DND-41 (cell line): ENCODE results near the gene PDIA4.
"Not testable (repeated sequence)": the region's sequence is repeated elsewhere in the genome, so short reads cannot be mapped to it uniquely, and the experiment has no call there.

Experiments used
- ATAC-seq: fragments of 200-7000 bp; cut with Tn5 transposase; 3 replicates; pipeline ENCODE4 v1.9.1; 2021; ENCODE audit warnings: low read depth; ENCODE audit not compliant: insufficient read depth
- DNase-seq: peaks from one replicate; pipeline ENCODE4 v3.0.0-alpha.2; 2020
- H2AFZ ChIP-seq: 2 replicates; pipeline ENCODE4 v1.6.0; 2012; ENCODE audit warnings: low read depth, low read length
- H3K27ac ChIP-seq: 2 replicates; pipeline ENCODE4 v1.5.1; 2012; ENCODE audit warnings: low read length, inconsistent platforms
- H3K27me3 ChIP-seq: fragments of 200-600 bp; sonication (generic); 2 replicates; pipeline ENCODE4 v1.6.0; 2012; ENCODE audit warnings: low read length, mild to moderate bottlenecking, inconsistent platforms; ENCODE audit not compliant: insufficient read depth, poor library complexity
- H3K36me3 ChIP-seq: 2 replicates; pipeline ENCODE4 v1.5.1; 2012; ENCODE audit warnings: low read length, inconsistent platforms; ENCODE audit not compliant: insufficient read depth
- H3K4me1 ChIP-seq: 2 replicates; pipeline ENCODE4 v1.5.1; 2012; ENCODE audit warnings: mild to moderate bottlenecking, low read length; ENCODE audit not compliant: insufficient read depth
- H3K4me2 ChIP-seq: 2 replicates; pipeline ENCODE4 v1.6.0; 2012; ENCODE audit warnings: mild to moderate bottlenecking, moderate library complexity, low read length, inconsistent platforms; ENCODE audit not compliant: insufficient read depth
- H3K4me3 ChIP-seq, 2 experiments: fragments of 200-600 bp in 1 of 2; shearing (Covaris generic) in 1 of 2; 2 replicates each; pipeline ENCODE4 v1.5.1; 2012 to 2016; ENCODE audit warnings: inconsistent platforms in 2 of 2, low read length in 2 of 2, mild to moderate bottlenecking in 2 of 2, low read depth in 1 of 2, moderate library complexity in 1 of 2
- H3K79me2 ChIP-seq: 2 replicates; pipeline ENCODE4 v1.6.0; 2012; ENCODE audit warnings: low read length, inconsistent platforms; ENCODE audit not compliant: insufficient read depth
- H3K9ac ChIP-seq: 2 replicates; pipeline ENCODE4 v1.6.0; 2012; ENCODE audit warnings: low read depth, mild to moderate bottlenecking, inconsistent platforms, low read length, moderate library complexity
- H3K9me3 ChIP-seq: 2 replicates; pipeline ENCODE4 v1.5.1; 2012; ENCODE audit warnings: low read length, moderate library complexity, mild to moderate bottlenecking, inconsistent platforms; ENCODE audit not compliant: insufficient read depth, severe bottlenecking
- H4K20me1 ChIP-seq: 2 replicates; pipeline ENCODE4 v1.6.0; 2012; ENCODE audit warnings: low read length; ENCODE audit not compliant: insufficient read depth
- CTCF ChIP-seq: IDR thresholded peaks from 2 replicates; pipeline ENCODE4 v1.5.1; 2012; ENCODE audit warnings: borderline replicate concordance, low read length, moderate library complexity, mild to moderate bottlenecking; ENCODE audit not compliant: poor library complexity, severe bottlenecking; ENCODE audit errors: extremely low read depth
- EZH2 ChIP-seq: IDR thresholded peaks from 3 replicates; pipeline ENCODE4 v1.6.1; 2012; ENCODE audit warnings: borderline replicate concordance, low read depth, mild to moderate bottlenecking, moderate library complexity, low read length, inconsistent platforms; ENCODE audit not compliant: severe bottlenecking

Gene PDIA4

DNA sequence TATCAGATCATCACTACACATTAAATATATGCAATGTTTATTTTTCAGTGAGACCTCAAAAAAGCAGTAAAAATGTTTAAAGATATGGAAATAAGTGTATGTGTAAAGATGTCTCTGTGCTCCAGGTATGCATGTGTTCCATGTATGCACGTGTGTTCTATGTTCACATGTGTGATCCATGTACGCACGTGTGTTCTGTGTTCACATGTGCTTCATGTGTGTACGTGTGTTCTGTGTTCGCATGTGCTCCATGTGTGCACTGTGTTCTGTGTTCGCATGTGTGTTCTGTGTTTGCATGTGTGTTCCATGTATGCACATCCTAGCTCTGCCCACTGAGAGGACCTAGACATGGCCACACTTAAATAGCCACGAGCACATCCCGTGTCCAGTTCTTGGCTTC, 15.6 kb upstream of the PDIA4 start:
- no peak for TF ChIP-seq CTCF
- TF ChIP-seq EZH2: no peak
- Histone ChIP-seq H3K36me3 (no peaks in the 10 kb centered on the region), H2AFZ (no peak overlapping the region), H3K4me2 (no peak overlapping the region), H3K27me3 (no peaks in the 10 kb centered on the region), H3K9ac (no peak overlapping the region), H3K27ac (no peak overlapping the region), H3K9me3 (no peaks in the 10 kb centered on the region), H3K4me3 (no peak overlapping the region), H4K20me1 (no peaks in the 10 kb centered on the region), H3K4me1 (no peaks in the 10 kb centered on the region), H3K79me2 (no peaks in the 10 kb centered on the region)
- no peak for DNase-seq
- no peak for ATAC-seq

DNA sequence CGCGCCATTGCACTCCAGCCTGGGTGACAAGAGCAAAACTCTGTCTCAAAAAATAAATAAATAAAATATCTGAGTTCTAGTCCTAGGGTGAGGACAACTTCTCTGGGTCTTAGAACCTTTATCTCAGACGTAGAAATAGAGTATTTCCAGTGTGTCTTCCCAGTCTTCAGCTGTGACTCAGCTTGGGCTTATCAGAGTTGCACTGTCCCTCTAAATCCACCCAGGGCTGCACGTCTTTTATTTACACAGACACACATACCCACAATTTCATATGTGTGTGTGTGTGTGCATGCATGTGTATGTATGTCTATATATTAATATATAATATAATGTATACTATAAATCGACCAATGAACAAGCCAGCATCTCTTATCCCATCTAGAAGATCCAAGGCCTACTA, 13.0 kb upstream of the PDIA4 start:
- Histone ChIP-seq H3K27me3 (no peaks in the 10 kb centered on the region), H3K27ac (no peak overlapping the region), H3K9me3 (no peaks in the 10 kb centered on the region), H3K4me2 (no peak overlapping the region), H3K9ac (no peak overlapping the region), H3K4me3 (no peak overlapping the region), H3K36me3 (no peaks in the 10 kb centered on the region), H3K79me2 (no peaks in the 10 kb centered on the region), H4K20me1 (no peaks in the 10 kb centered on the region), H3K4me1 (no peaks in the 10 kb centered on the region), H2AFZ (no peak overlapping the region)
- DNase-seq: no peak
- ATAC-seq: no peak
- TF ChIP-seq EZH2 (no peak), CTCF (no peak)

DNA sequence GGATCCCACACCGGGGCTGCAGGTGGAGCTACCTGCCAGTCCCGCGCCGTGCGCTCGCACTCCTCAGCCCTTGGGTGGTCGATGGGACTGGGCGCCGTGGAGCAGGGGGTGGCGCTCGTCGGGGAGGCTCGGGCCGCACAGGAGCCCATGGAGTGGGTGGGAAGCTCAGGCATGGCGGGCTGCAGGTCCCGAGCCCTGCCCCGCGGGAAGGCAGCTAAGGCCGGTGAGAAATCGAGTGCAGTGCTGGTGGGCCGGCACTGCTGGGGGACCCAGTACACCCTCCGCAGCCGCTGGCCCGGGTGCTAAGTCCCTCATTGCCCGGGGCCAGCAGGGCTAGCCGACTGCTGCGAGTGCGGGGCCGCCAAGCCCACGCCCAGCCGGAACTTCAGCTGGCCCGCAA, 10.3 kb upstream of the PDIA4 start:
- H3K4me2 ChIP-seq, H4K20me1 ChIP-seq, H2AFZ ChIP-seq, H3K27ac ChIP-seq, H3K9ac ChIP-seq, H3K36me3 ChIP-seq, H3K4me3 ChIP-seq, DNase-seq, H3K79me2 ChIP-seq, H3K27me3 ChIP-seq, H3K4me1 ChIP-seq, ATAC-seq, H3K9me3 ChIP-seq: not testable (repeated sequence)

- no peak overlapping the region for H3K4me2 ChIP-seq
Observed at GRCh38 chr7:149036676-149037075, 8.4 kb upstream of the PDIA4 start.

More at GRCh38 chr7:149036676-149037075, 8.4 kb upstream of the PDIA4 start:
- Histone ChIP-seq H3K9me3 (no peaks in the 10 kb centered on the region), H3K4me1 (no peaks in the 10 kb centered on the region), H3K4me3 (no peak overlapping the region), H3K27me3 (no peaks in the 10 kb centered on the region), H2AFZ (no peak overlapping the region), H3K79me2 (no peaks in the 10 kb centered on the region), H3K36me3 (no peaks in the 10 kb centered on the region), H3K27ac (no peak overlapping the region), H3K9ac (no peak overlapping the region), H4K20me1 (no peaks in the 10 kb centered on the region)
- ATAC-seq (no peak), DNase-seq (no peak)
- no peak for TF ChIP-seq EZH2
- no peak for TF ChIP-seq CTCF
